Nephron progenitor cell (in vitro differentiated cells): ENCODE results near the gene COA1.
"Not testable (repeated sequence)": the region's sequence is repeated elsewhere in the genome, so short reads cannot be mapped to it uniquely, and the experiment has no call there.

Experiments
- DNase-seq: peaks from one replicate; pipeline ENCODE4 v3.0.0; 2021
- H3K27ac Mint-ChIP-seq: 2 replicates; pipeline ENCODE4 v1.8.0; 2021; ENCODE audit warnings: mild to moderate bottlenecking, moderate library complexity, mixed read lengths
- H3K27me3 Mint-ChIP-seq: 2 replicates; pipeline ENCODE4 v1.8.0; 2021; ENCODE audit warnings: mild to moderate bottlenecking, low read depth, mixed read lengths; ENCODE audit not compliant: poor library complexity
- H3K36me3 Mint-ChIP-seq: 2 replicates; pipeline ENCODE4 v1.8.0; 2021; ENCODE audit warnings: low read depth, mixed read lengths
- H3K4me1 Mint-ChIP-seq: 2 replicates; pipeline ENCODE4 v1.8.0; 2021; ENCODE audit warnings: mixed read lengths
- H3K4me3 Mint-ChIP-seq: 2 replicates; pipeline ENCODE4 v1.8.0; 2021; ENCODE audit warnings: mild to moderate bottlenecking, moderate library complexity, mixed read lengths
- H3K9me3 Mint-ChIP-seq: 2 replicates; pipeline ENCODE4 v1.8.0; 2021; ENCODE audit warnings: mild to moderate bottlenecking, moderate library complexity, mixed read lengths
- CTCF ChIP-seq: fragments of 200-600 bp; sonication (generic); IDR thresholded peaks from 2 replicates; pipeline ENCODE4 v1.5.0; 2021; ENCODE audit warnings: antibody characterized with exemption

COA1 gene

GRCh38 chr7:43692582-43693373 lies 36.5 kb downstream of the COA1 start:
- no peak for TF ChIP-seq CTCF
- no peaks in the 10 kb centered on the region for H3K4me1 Mint-ChIP-seq
- H3K4me3 Mint-ChIP-seq: no peak overlapping the region
- peak overlapping the region; percentile 31 for H3K27ac Mint-ChIP-seq
- peaks cover 29% of the 10 kb centered on the region for H3K36me3 Mint-ChIP-seq
- peaks cover 29% of the 10 kb centered on the region for H3K9me3 Mint-ChIP-seq
- DNase-seq: no peak
- no peaks in the 10 kb centered on the region for H3K27me3 Mint-ChIP-seq

GRCh38 chr7:43691611-43692010 lies 37.7 kb downstream of the COA1 start:
- no peak overlapping the region for H3K4me3 Mint-ChIP-seq
- H3K9me3 Mint-ChIP-seq: peaks cover 36% of the 10 kb centered on the region
- no peak overlapping the region for H3K27ac Mint-ChIP-seq
- TF ChIP-seq CTCF: no peak
- no peaks in the 10 kb centered on the region for H3K4me1 Mint-ChIP-seq
- peaks cover 37% of the 10 kb centered on the region for H3K36me3 Mint-ChIP-seq
- H3K27me3 Mint-ChIP-seq: no peaks in the 10 kb centered on the region
- no peak for DNase-seq

GRCh38 chr7:43689115-43689514 lies 40.2 kb downstream of the COA1 start:
- no peak overlapping the region for H3K4me3 Mint-ChIP-seq
- no peak for DNase-seq
- no peak overlapping the region for H3K27ac Mint-ChIP-seq
- H3K36me3 Mint-ChIP-seq: peaks cover 56% of the 10 kb centered on the region
- H3K9me3 Mint-ChIP-seq: peaks cover 53% of the 10 kb centered on the region
- no peaks in the 10 kb centered on the region for H3K27me3 Mint-ChIP-seq
- H3K4me1 Mint-ChIP-seq: no peaks in the 10 kb centered on the region
- TF ChIP-seq CTCF: no peak

GRCh38 chr7:43687866-43688265 lies 41.5 kb downstream of the COA1 start:
- not testable (repeated sequence) for H3K4me1 Mint-ChIP-seq, H3K4me3 Mint-ChIP-seq, DNase-seq, H3K27me3 Mint-ChIP-seq, H3K27ac Mint-ChIP-seq
- H3K9me3 Mint-ChIP-seq: peaks cover 65% of the 10 kb centered on the region
- peaks cover 69% of the 10 kb centered on the region for H3K36me3 Mint-ChIP-seq

GRCh38 chr7:43686991-43687390 lies 42.3 kb downstream of the COA1 start:
- Mint-ChIP-seq H3K9me3 (peaks cover 74% of the 10 kb centered on the region), H3K27ac (no peak overlapping the region), H3K4me3 (no peak overlapping the region), H3K4me1 (no peaks in the 10 kb centered on the region), H3K36me3 (peaks cover 77% of the 10 kb centered on the region), H3K27me3 (no peaks in the 10 kb centered on the region)
- DNase-seq: no peak
- TF ChIP-seq CTCF: no peak

- H3K9me3 Mint-ChIP-seq: peaks cover 85% of the 10 kb centered on the region
- no peak for TF ChIP-seq CTCF
- H3K27ac Mint-ChIP-seq: no peak overlapping the region
- H3K36me3 Mint-ChIP-seq: peaks cover 84% of the 10 kb centered on the region
- DNase-seq: no peak
- H3K4me1 Mint-ChIP-seq: no peaks in the 10 kb centered on the region
- no peak overlapping the region for H3K4me3 Mint-ChIP-seq
- H3K27me3 Mint-ChIP-seq: no peaks in the 10 kb centered on the region
Measured at GRCh38 chr7:43680736-43681135, 48.6 kb downstream of the COA1 start.
